Measurements from ENCODE around the gene ZNF91. TPM values are rescaled to one million over a fixed set of nuclear protein-coding genes. Genes with fewer than 3 reads are reported as not detected.
"Not testable (repeated sequence)": the region's sequence is repeated elsewhere in the genome, so short reads cannot be mapped to it uniquely, and the experiment has no call there.

Gene ZNF91
- total RNA-seq, 1 experiment from 2014 or later = 19.0 TPM

DNA sequence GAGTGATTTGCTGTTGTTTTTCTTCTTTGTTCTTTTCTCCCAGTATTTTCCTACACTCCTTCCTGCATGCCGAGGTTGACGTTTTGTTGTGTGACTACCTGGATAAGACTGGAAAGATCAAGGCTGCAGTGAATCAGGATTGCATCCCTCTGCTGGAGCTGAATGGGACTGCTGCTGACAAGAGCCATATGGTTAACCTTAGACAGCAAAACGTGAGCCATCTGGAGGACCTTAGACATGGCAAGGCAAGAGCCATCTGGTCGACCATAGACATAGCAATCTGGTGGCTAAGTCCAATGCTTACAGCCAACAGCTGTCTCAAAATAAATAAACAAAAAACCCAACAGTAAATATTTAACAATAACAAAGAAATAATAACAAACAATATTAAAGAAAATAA lies 42.6 kb upstream of the ZNF91 start:
- Mint-ChIP-seq H3K27me3 (ENCODE audit: unreplicated experiment) (no peaks in the 10 kb centered on the region), H3K4me3 (ENCODE audit: low read depth, unreplicated experiment) (no peak overlapping the region), H3K4me1 (ENCODE audit: low read depth, unreplicated experiment) (no peaks in the 10 kb centered on the region), H3K9me3 (ENCODE audit: low read depth, unreplicated experiment) (peaks cover 34% of the 10 kb centered on the region), H3K27ac (ENCODE audit: unreplicated experiment) (no peak overlapping the region), H3K36me3 (ENCODE audit: insufficient read depth, unreplicated experiment) (no peaks in the 10 kb centered on the region)
- no peak for DNase-seq
- TF ChIP-seq, protein P1, sequence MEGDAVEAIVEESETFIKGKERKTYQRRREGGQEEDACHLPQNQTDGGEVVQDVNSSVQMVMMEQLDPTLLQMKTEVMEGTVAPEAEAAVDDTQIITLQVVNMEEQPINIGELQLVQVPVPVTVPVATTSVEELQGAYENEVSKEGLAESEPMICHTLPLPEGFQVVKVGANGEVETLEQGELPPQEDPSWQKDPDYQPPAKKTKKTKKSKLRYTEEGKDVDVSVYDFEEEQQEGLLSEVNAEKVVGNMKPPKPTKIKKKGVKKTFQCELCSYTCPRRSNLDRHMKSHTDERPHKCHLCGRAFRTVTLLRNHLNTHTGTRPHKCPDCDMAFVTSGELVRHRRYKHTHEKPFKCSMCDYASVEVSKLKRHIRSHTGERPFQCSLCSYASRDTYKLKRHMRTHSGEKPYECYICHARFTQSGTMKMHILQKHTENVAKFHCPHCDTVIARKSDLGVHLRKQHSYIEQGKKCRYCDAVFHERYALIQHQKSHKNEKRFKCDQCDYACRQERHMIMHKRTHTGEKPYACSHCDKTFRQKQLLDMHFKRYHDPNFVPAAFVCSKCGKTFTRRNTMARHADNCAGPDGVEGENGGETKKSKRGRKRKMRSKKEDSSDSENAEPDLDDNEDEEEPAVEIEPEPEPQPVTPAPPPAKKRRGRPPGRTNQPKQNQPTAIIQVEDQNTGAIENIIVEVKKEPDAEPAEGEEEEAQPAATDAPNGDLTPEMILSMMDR (IDR thresholded peaks at IDR 0.05; ENCODE audit: unreplicated experiment) = no peak
- intact Hi-C loops (cut with micrococcal nuclease; ENCODE audit: unreplicated experiment) = no loop called here
- CTCF ChIA-PET = no interaction called here
- BruUV-seq (replicated peaks) = no TSS peak

DNA sequence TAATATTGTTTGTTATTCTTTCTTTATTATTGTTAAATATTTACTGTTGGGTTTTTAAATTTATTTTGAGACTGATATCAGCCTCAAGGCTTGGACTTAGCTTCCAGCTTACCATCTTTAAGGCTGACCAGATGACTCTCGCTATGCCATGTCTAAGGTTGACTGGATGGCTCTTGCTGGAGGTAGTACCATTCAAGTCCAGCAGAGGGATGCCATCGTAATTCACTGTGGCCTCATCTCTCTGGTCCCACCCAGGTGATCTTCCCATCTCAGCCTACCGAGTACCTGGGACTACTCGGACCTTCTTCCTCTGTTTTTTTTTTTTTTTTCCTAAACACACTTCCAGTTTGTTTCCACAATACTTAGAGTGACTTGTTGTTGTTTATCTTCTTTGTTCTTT lies 41.7 kb upstream of the ZNF91 start:
- H3K36me3 Mint-ChIP-seq (ENCODE audit: insufficient read depth, unreplicated experiment) = no peaks in the 10 kb centered on the region
- DNase-seq = no peak
- H3K27ac Mint-ChIP-seq (ENCODE audit: unreplicated experiment) = no peak overlapping the region
- H3K4me3 Mint-ChIP-seq (ENCODE audit: low read depth, unreplicated experiment) = no peak overlapping the region
- H3K9me3 Mint-ChIP-seq (ENCODE audit: low read depth, unreplicated experiment) = peaks cover 35% of the 10 kb centered on the region
- H3K27me3 Mint-ChIP-seq (ENCODE audit: unreplicated experiment) = no peaks in the 10 kb centered on the region
- TF ChIP-seq, protein P1 (IDR thresholded peaks at IDR 0.05; ENCODE audit: unreplicated experiment) = peak; percentile 28
- BruUV-seq (replicated peaks) = no TSS peak
- intact Hi-C loops (cut with micrococcal nuclease; ENCODE audit: unreplicated experiment) = no loop called here
- no peaks in the 10 kb centered on the region for H3K4me1 Mint-ChIP-seq (ENCODE audit: low read depth, unreplicated experiment)
- CTCF ChIA-PET = no interaction called here

DNA sequence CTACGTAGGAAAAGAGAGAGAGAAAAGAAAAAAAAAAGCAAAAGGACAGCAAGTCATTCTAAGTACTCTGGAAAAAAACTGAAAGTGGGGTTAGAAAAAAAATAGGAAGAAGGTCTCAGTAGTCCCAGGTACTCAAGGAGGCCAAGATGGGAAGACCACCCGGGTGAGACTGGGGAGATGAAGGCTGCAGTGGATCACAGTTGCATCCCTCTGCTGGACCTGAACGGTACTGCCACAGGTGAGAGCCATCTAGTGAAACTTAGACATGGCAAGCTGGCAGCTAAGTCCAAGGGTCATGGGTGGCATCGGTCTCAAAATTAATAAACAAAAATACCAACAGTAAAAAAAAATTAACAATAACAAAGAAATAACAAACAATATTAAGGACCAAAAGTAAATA lies 41.0 kb upstream of the ZNF91 start:
- Mint-ChIP-seq H3K36me3 (ENCODE audit: insufficient read depth, unreplicated experiment) (no peaks in the 10 kb centered on the region), H3K27ac (ENCODE audit: unreplicated experiment) (no peak overlapping the region), H3K9me3 (ENCODE audit: low read depth, unreplicated experiment) (peaks cover 33% of the 10 kb centered on the region), H3K4me3 (ENCODE audit: low read depth, unreplicated experiment) (no peak overlapping the region), H3K4me1 (ENCODE audit: low read depth, unreplicated experiment) (no peaks in the 10 kb centered on the region), H3K27me3 (ENCODE audit: unreplicated experiment) (no peaks in the 10 kb centered on the region)
- no peak for DNase-seq
- intact Hi-C loops (cut with micrococcal nuclease; ENCODE audit: unreplicated experiment) = no loop called here
- TF ChIP-seq, protein P1 (IDR thresholded peaks at IDR 0.05; ENCODE audit: unreplicated experiment) = no peak
- BruUV-seq (replicated peaks) = no TSS peak
- CTCF ChIA-PET = interaction anchor here (0.7 kb wide), 1 partner anchor 38 kb away, joined by 4 read pairs; no protein-coding TSS in a partner anchor

DNA sequence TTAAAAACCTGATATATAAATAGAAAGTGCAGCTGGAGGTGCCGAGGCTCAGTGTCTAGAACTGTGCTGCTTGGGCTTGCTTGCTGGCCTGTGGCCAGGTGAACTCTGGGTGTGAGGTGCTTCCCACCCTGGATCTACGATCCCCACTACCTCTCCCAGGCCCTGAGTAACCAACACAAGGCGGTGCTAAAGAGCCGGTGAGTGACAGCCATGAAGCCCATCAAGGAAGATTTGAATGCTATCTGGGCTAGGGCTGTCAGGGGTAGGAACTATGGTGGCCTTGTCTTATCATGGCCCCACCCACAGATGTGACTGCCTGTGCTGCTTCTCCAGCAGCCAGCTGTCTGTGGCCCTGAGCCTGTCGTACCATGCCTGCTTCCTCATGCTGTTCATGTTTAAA lies 25.6 kb upstream of the ZNF91 start:
- CTCF ChIA-PET = no interaction called here
- H3K4me1 Mint-ChIP-seq (ENCODE audit: low read depth, unreplicated experiment) = no peaks in the 10 kb centered on the region
- BruUV-seq (replicated peaks) = no TSS peak

DNA sequence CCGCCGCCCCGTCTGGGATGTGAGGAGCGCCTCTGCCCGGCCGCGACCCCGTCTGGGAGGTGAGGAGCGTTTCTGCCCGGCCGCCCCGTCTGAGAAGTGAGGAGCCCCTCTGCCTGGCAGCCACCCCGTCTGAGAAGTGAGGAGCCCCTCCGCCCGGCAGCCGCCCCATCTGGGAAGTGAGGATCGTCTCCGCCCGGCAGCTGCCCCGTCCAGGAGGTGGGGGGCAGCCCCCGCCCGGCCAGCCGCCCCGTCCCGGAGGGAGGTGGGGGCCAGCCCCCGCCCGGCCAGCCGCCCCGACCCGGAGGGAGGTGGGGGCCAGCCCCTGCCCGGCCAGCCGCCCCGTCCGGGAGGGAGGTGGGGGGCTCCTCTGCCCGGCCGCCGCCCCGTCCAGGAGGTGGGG lies 24.0 kb upstream of the ZNF91 start:
- H3K9me3 Mint-ChIP-seq (ENCODE audit: low read depth, unreplicated experiment); intact Hi-C loops (cut with micrococcal nuclease; ENCODE audit: unreplicated experiment): not testable (repeated sequence)

More for the DNA sequence above, 25.6 kb upstream of the ZNF91 start:
- Mint-ChIP-seq H3K36me3 (ENCODE audit: insufficient read depth, unreplicated experiment) (no peaks in the 10 kb centered on the region), H3K9me3 (ENCODE audit: low read depth, unreplicated experiment) (peaks cover 5% of the 10 kb centered on the region), H3K4me3 (ENCODE audit: low read depth, unreplicated experiment) (no peak overlapping the region), H3K27me3 (ENCODE audit: unreplicated experiment) (no peaks in the 10 kb centered on the region), H3K27ac (ENCODE audit: unreplicated experiment) (no peak overlapping the region)
- TF ChIP-seq, protein P1 (IDR thresholded peaks at IDR 0.05; ENCODE audit: unreplicated experiment) = no peak
- DNase-seq = no peak
- intact Hi-C loops (cut with micrococcal nuclease; ENCODE audit: unreplicated experiment) = loop anchor here (10.0 kb wide), 1 partner anchor 354 kb away; no protein-coding TSS in a partner anchor

More for the DNA sequence above, 24.0 kb upstream of the ZNF91 start:
- H3K27ac Mint-ChIP-seq (ENCODE audit: unreplicated experiment); DNase-seq; H3K27me3 Mint-ChIP-seq (ENCODE audit: unreplicated experiment); H3K36me3 Mint-ChIP-seq (ENCODE audit: insufficient read depth, unreplicated experiment); CTCF ChIA-PET; BruUV-seq (replicated peaks); H3K4me1 Mint-ChIP-seq (ENCODE audit: low read depth, unreplicated experiment); H3K4me3 Mint-ChIP-seq (ENCODE audit: low read depth, unreplicated experiment): not testable (repeated sequence)
